ENCODE measurements around the gene SCGB1A1. TPM values are rescaled to one million over a fixed set of nuclear protein-coding genes. Genes with fewer than 3 reads are reported as not detected.
A peak's percentile ranks its signal among the peaks of the same experiment; 100 is the strongest.

Gene SCGB1A1
- total RNA-seq, 1 donor from 2014 or later: not detected

DNA sequence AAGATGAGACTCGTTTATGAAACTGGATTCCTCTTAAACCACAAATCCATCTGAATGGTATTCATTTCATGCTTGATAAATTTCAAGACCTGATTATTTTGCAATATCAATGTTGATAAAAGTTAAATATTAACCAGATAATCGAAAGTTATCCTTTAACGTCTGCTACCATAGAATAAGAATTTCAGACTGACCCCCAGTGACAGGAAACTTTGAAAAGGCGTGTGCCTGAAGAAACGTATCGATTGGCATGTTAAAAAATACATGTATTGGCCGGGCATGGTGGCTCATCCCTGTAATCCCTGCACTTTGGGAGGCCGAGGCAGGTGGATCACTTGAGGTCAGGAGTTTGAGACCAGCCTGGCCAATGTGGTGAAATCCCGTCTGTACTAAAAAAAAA lies 13.9 kb downstream of the SCGB1A1 start:
- Histone ChIP-seq H3K36me3 (no peaks in the 10 kb centered on the region), H3K9ac (no peak overlapping the region), H3F3A (ENCODE audit: low read depth) (no peaks in the 10 kb centered on the region), H4K20me1 (ENCODE audit: low read depth) (no peaks in the 10 kb centered on the region), H3K4me1 (peaks cover 10% of the 10 kb centered on the region), H3K27me3 (no peaks in the 10 kb centered on the region), H3K4me3 (no peak overlapping the region), H3K4me2 (no peak overlapping the region), H2AFZ (replicated peaks) (no peak overlapping the region), H3K9me3 (ENCODE audit: low read depth) (no peaks in the 10 kb centered on the region), H3K27ac (no peak overlapping the region), H3K79me2 (ENCODE audit: low read depth) (no peaks in the 10 kb centered on the region)
- no peak for TF ChIP-seq EZH2phosphoT487 (IDR thresholded peaks at IDR 0.05)
- no peak for TF ChIP-seq EZH2 (IDR thresholded peaks at IDR 0.05)
- TF ChIP-seq, protein P1, sequence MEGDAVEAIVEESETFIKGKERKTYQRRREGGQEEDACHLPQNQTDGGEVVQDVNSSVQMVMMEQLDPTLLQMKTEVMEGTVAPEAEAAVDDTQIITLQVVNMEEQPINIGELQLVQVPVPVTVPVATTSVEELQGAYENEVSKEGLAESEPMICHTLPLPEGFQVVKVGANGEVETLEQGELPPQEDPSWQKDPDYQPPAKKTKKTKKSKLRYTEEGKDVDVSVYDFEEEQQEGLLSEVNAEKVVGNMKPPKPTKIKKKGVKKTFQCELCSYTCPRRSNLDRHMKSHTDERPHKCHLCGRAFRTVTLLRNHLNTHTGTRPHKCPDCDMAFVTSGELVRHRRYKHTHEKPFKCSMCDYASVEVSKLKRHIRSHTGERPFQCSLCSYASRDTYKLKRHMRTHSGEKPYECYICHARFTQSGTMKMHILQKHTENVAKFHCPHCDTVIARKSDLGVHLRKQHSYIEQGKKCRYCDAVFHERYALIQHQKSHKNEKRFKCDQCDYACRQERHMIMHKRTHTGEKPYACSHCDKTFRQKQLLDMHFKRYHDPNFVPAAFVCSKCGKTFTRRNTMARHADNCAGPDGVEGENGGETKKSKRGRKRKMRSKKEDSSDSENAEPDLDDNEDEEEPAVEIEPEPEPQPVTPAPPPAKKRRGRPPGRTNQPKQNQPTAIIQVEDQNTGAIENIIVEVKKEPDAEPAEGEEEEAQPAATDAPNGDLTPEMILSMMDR (IDR thresholded peaks at IDR 0.05): no peak
- no peak for DNase-seq (ENCODE audit: low spot score)
- H3K36me3 Mint-ChIP-seq: no peaks in the 10 kb centered on the region
- peaks cover 3% of the 10 kb centered on the region for H3K27me3 Mint-ChIP-seq (ENCODE audit: insufficient read depth, low read depth)
- H3K9me3 Mint-ChIP-seq: peaks cover 3% of the 10 kb centered on the region
- peaks cover 24% of the 10 kb centered on the region for H3K4me1 Mint-ChIP-seq
- H3K27ac Mint-ChIP-seq: no peak overlapping the region
- H3K4me3 Mint-ChIP-seq: no peak overlapping the region

DNA sequence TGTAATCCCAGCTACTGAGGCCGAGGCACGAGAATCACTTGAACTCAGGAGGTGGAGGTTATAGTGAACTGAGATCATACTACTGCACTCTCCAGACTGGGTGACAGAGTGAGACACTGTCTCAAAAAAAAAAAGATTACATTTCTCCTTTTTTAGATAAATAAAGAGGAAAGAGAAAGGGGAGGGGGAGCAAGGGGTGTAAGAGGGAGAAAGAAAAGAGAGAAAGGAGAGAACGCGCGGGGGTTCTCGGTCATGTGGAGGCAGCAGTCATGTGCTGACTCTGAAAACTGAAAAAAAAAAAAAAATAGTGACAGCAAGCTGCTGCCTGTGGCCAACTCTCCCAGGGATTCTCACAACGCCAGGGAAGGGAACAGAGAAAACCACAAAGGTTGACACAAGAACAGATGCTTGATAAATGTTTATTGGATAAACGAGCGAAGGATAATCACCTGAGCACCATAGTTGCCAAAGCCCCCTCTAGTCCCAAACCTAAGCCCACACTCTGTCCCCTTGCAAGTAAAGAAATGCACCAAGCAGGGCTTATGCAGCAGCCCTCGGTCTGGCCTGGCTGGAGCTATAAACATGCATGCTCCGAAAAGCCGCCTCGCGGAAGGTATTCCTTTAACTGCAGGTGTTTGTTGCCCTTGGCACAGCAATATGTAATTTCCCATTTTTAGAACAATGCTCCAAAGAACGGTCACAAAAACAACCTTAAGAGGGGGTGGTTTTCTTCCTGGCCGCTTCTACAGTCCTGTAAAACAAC lies 14.5 kb downstream of the SCGB1A1 start:
- H4K20me1 ChIP-seq (ENCODE audit: low read depth): no peaks in the 10 kb centered on the region
- H3K4me1 ChIP-seq: peaks cover 10% of the 10 kb centered on the region
- Mint-ChIP-seq H3K36me3 (no peaks in the 10 kb centered on the region), H3K4me1 (peaks cover 23% of the 10 kb centered on the region), H3K27ac (no peak overlapping the region), H3K9me3 (peaks cover 3% of the 10 kb centered on the region), H3K27me3 (ENCODE audit: insufficient read depth, low read depth) (peaks cover 3% of the 10 kb centered on the region), H3K4me3 (no peak overlapping the region)
- H2AFZ ChIP-seq (replicated peaks): peak overlapping the region; percentile 36
- H3F3A ChIP-seq (ENCODE audit: low read depth): no peaks in the 10 kb centered on the region
- H3K79me2 ChIP-seq (ENCODE audit: low read depth): no peaks in the 10 kb centered on the region
- peak overlapping the region; percentile 8 for H3K4me2 ChIP-seq
- DNase-seq (ENCODE audit: low spot score): no peak
- no peak for TF ChIP-seq EZH2phosphoT487 (IDR thresholded peaks at IDR 0.05)
- no peak for TF ChIP-seq EZH2 (IDR thresholded peaks at IDR 0.05)
- TF ChIP-seq, protein P1 (IDR thresholded peaks at IDR 0.05): no peak
- H3K27ac ChIP-seq: no peak overlapping the region
- H3K9ac ChIP-seq: no peak overlapping the region
- H3K27me3 ChIP-seq: no peaks in the 10 kb centered on the region
- H3K9me3 ChIP-seq (ENCODE audit: low read depth): no peaks in the 10 kb centered on the region
- H3K4me3 ChIP-seq: no peak overlapping the region
- no peaks in the 10 kb centered on the region for H3K36me3 ChIP-seq

GRCh38 chr11:62433904-62434276 lies 15.1 kb downstream of the SCGB1A1 start:
- Histone ChIP-seq H4K20me1 (ENCODE audit: low read depth) (no peaks in the 10 kb centered on the region), H3F3A (ENCODE audit: low read depth) (no peaks in the 10 kb centered on the region), H3K36me3 (no peaks in the 10 kb centered on the region), H2AFZ (replicated peaks) (peak overlapping the region; percentile 36), H3K9me3 (ENCODE audit: low read depth) (no peaks in the 10 kb centered on the region), H3K27ac (no peak overlapping the region), H3K27me3 (no peaks in the 10 kb centered on the region), H3K4me1 (peaks cover 10% of the 10 kb centered on the region), H3K4me2 (peak overlapping the region; percentile 8), H3K9ac (no peak overlapping the region), H3K4me3 (no peak overlapping the region), H3K79me2 (ENCODE audit: low read depth) (no peaks in the 10 kb centered on the region)
- Mint-ChIP-seq H3K4me3 (no peak overlapping the region), H3K9me3 (peaks cover 3% of the 10 kb centered on the region), H3K27me3 (ENCODE audit: insufficient read depth, low read depth) (peaks cover 3% of the 10 kb centered on the region), H3K36me3 (no peaks in the 10 kb centered on the region), H3K27ac (no peak overlapping the region), H3K4me1 (peaks cover 23% of the 10 kb centered on the region)
- DNase-seq (ENCODE audit: low spot score): no peak
- no peak for TF ChIP-seq EZH2phosphoT487 (IDR thresholded peaks at IDR 0.05)
- TF ChIP-seq EZH2 (IDR thresholded peaks at IDR 0.05): no peak
- TF ChIP-seq, protein P1 (IDR thresholded peaks at IDR 0.05): no peak
